Left colon (tissue), 2 donors: ENCODE data around the gene PFDN4. TPM values are rescaled to one million over a fixed set of nuclear protein-coding genes. Genes with fewer than 3 reads are reported as not detected.

Experiments
- ATAC-seq: fragments of 200-7000 bp; cut with Tn5 transposase; one replicate; pipeline ENCODE4 v1.9.1; 2020; ENCODE audit warnings: mild to moderate bottlenecking, moderate library complexity
- DNase-seq, 2 donors: peaks; one replicate each; pipeline ENCODE4 v3.0.0-alpha.2; 2020
- intact Hi-C, 2 donors: fragments of 100-400 bp; cut with DNase I in 1 of 2; cut with micrococcal nuclease in 1 of 2; formaldehyde crosslinking; loops; one replicate each; pipeline versions ENCODE4 v1.11.2 to v1.14.0; 2022; cut with DNase I, micrococcal nuclease
- total RNA-seq, 2 donors: library from RNA; stranded (reverse); fragmentation: NEBNext Ultra II Directional; extraction: Animal tissue kit (Norgen Biotek cat#: 25700); gene quantifications; one replicate each; pipeline ENCODE4 v1.2.1, GENCODE V29; 2021
- donor health status: DM: no; HTN: no; CAD: no.
- donor health status: DM: yes; HTN: yes; CAD: no.

PFDN4 gene
- total RNA-seq, 2 donors from 2014 or later, result 11.1 to 14.7 TPM

- intact Hi-C loops, result loop anchor here (5.0 to 10.0 kb wide), 2 partner anchors 98 to 101 kb away; no protein-coding TSS in a partner anchor
- DNase-seq (no peak), ATAC-seq (no peak)
Observed at GRCh38 chr20:54195483-54196472, 12.1 kb upstream of the PFDN4 start.

GRCh38 chr20:54197621-54198604, 10.0 kb upstream of the PFDN4 start:
- intact Hi-C loops, result loop anchor here (5.0 to 10.0 kb wide), 2 partner anchors 101 to 103 kb away; no protein-coding TSS in a partner anchor
- DNase-seq (no peak), ATAC-seq (peak; percentile 28)

GRCh38 chr20:54199283-54199682, 8.6 kb upstream of the PFDN4 start:
- DNase-seq (no peak), ATAC-seq (no peak)
- intact Hi-C loops, result loop anchor here (5.0 to 10.0 kb wide), 2 partner anchors 102 to 104 kb away; no protein-coding TSS in a partner anchor

GRCh38 chr20:54199721-54200176, 8.1 kb upstream of the PFDN4 start:
- peak; percentile 39 for ATAC-seq
- peak; percentile 56 to 83 for DNase-seq
- intact Hi-C loops, result loop anchor here (5.0 to 10.0 kb wide), 2 partner anchors 102 to 105 kb away; no protein-coding TSS in a partner anchor

GRCh38 chr20:54200487-54201267, 7.2 kb upstream of the PFDN4 start:
- intact Hi-C loops, result no loop called here
- ATAC-seq, result peak; percentile 46
- peak; percentile 28 to 38 for DNase-seq

GRCh38 chr20:54201268-54201846, 6.5 kb upstream of the PFDN4 start:
- DNase-seq (no peak), ATAC-seq (no peak)
- intact Hi-C loops, result no loop called here

- intact Hi-C loops, result no loop called here
- DNase-seq, result no peak
- ATAC-seq, result peak; percentile 77
Observed at GRCh38 chr20:54203281-54203680, 4.6 kb upstream of the PFDN4 start.

- DNase-seq (no peak), ATAC-seq (no peak)
- intact Hi-C loops, result no loop called here
Observed at GRCh38 chr20:54204063-54204462, 3.8 kb upstream of the PFDN4 start.

GRCh38 chr20:54204481-54204880, 3.4 kb upstream of the PFDN4 start:
- DNase-seq, result no peak
- intact Hi-C loops, result no loop called here
- no peak for ATAC-seq

GRCh38 chr20:54205450-54205849, 2.4 kb upstream of the PFDN4 start:
- DNase-seq, result no peak
- no peak for ATAC-seq
- intact Hi-C loops, result no loop called here

- DNase-seq, result no peak
- no peak for ATAC-seq
- intact Hi-C loops, result no loop called here
Observed at GRCh38 chr20:54207053-54207742, 689 bp upstream of the PFDN4 start.

- ATAC-seq, result peak; percentile 12
- intact Hi-C loops, result no loop called here
Observed at GRCh38 chr20:54208548-54209176, 775 bp downstream of the PFDN4 start.

GRCh38 chr20:54209216-54209813, 1.4 kb downstream of the PFDN4 start:
- intact Hi-C loops, result no loop called here
- no peak for ATAC-seq
- no peak for DNase-seq

More at GRCh38 chr20:54208548-54209176, 775 bp downstream of the PFDN4 start:
- DNase-seq, result no peak

- DNase-seq (no peak), ATAC-seq (no peak)
- intact Hi-C loops, result loop anchor here in 1 of 2 donors (10.0 kb wide), 1 partner anchor 433 kb away; no protein-coding TSS in a partner anchor
Observed at GRCh38 chr20:54212226-54212625, 4.3 kb downstream of the PFDN4 start.

GRCh38 chr20:54212871-54213270, 5.0 kb downstream of the PFDN4 start:
- ATAC-seq (no peak), DNase-seq (no peak)
- intact Hi-C loops, result loop anchor here in 1 of 2 donors (10.0 kb wide), 1 partner anchor 432 kb away; no protein-coding TSS in a partner anchor

- intact Hi-C loops, result loop anchor here in 1 of 2 donors (10.0 kb wide), 1 partner anchor 430 kb away; no protein-coding TSS in a partner anchor
- ATAC-seq, result no peak
Observed at GRCh38 chr20:54214566-54214965, 6.7 kb downstream of the PFDN4 start.

More at GRCh38 chr20:54214566-54214965, 6.7 kb downstream of the PFDN4 start:
- no peak for DNase-seq
